ENCODE results near the gene GLI1. TPM values are rescaled to one million over a fixed set of nuclear protein-coding genes. Genes with fewer than 3 reads are reported as not detected.

Gene GLI1
- polyA plus RNA-seq, 1 donor, result 7.3 TPM

DNA sequence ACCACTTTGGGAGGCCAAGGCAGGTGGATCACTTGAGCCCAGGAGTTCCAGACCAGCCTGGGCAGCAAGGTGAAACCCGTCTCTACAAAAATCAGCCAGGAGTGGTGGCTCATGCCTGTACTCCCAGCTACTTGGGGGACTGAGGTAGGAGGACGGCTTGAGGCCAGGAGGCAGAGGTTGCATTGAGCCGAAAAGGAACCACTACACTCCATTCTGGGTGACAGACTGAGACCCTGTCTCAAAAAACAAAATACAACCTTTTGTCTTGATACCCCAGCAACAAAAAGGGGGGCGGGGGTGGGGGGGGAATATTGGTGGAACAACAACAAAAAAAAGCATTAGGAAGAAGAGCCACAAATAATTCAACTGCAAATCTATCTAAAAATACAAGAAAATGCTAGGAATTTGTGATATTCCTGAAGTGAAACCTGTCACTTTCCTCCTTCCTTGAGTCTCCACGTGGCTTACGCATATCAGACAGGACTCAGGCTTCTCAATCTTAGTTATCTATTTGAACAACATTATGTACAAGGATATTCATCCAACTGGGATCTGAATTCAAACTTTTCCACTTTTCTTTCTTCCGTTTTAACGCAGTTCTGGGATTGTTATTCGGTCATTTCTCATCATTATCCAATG, 30.0 kb upstream of the GLI1 start:
- Histone ChIP-seq H3K27me3 (ENCODE audit: control insufficient read depth, insufficient read depth, low read length) (no peaks in the 10 kb centered on the region), H3K9me3 (ENCODE audit: control insufficient read depth, low read depth, low read length) (no peaks in the 10 kb centered on the region), H3K27ac (ENCODE audit: low read length) (peak overlapping the region; percentile 94), H3K4me1 (ENCODE audit: control insufficient read depth, insufficient read depth, low read length) (peaks cover 13% of the 10 kb centered on the region), H3K36me3 (ENCODE audit: control insufficient read depth, insufficient read depth, low read length) (peaks cover 5% of the 10 kb centered on the region), H3K4me3 (ENCODE audit: low read length) (peak overlapping the region; percentile 59)
- WGBS (ENCODE audit: insufficient coverage, low lambda C conversion rate), result 16% methylated on average over 3 of the region's 9 CpGs
- peak in 1 of 2 donors; percentile 68 for DNase-seq

DNA sequence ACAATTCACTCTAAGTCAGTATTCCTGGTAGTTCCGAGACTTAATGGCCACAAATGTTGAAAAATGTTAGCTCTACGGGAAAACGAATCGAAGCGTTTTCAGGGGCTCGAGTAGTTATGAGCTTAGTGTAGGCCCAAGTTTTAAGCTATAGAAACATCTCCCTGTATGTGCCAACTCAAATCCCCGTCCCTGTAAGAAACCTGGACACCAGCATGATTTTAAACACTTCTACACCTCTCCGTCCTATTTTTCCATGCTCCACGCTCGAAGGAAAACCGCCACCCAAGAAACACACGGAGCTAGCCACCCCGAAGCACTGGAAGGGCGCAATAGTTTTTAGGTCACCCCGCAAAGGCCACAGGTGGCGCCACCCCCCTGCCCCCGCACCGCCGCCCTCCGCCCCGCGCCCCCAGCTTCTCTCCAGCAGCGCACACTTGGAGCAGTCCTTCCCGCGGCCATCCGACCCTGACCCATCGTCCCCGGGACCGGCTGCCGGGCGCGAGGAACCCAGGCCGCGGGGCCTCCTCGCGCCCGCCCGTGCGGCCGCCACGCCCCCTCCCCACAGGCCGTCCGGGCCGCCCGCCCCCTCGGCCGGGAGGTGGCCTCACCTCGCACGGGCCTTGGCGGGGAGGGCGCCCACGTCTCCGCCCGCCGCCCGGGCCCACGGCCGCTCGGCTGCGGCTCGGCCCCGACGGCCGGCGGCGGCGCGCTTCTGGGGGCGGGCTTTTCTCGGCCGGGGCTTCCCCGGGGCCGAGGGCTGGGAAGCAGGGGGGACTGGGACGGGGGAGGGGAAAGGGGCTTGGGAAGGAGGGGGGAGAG, 29.3 kb upstream of the GLI1 start:
- peak overlapping the region; percentile 69 for H3K4me3 ChIP-seq (ENCODE audit: low read length)
- WGBS (ENCODE audit: insufficient coverage, low lambda C conversion rate), result no CpG with 5 or more reads among the region's 74 CpGs
- H3K9me3 ChIP-seq (ENCODE audit: control insufficient read depth, low read depth, low read length), result no peaks in the 10 kb centered on the region
- H3K27me3 ChIP-seq (ENCODE audit: control insufficient read depth, insufficient read depth, low read length), result no peaks in the 10 kb centered on the region
- peaks cover 4% of the 10 kb centered on the region for H3K36me3 ChIP-seq (ENCODE audit: control insufficient read depth, insufficient read depth, low read length)
- peak in 1 of 2 donors; percentile 22 for DNase-seq
- H3K4me1 ChIP-seq (ENCODE audit: control insufficient read depth, insufficient read depth, low read length), result peaks cover 18% of the 10 kb centered on the region
- H3K27ac ChIP-seq (ENCODE audit: low read length), result peak overlapping the region; percentile 100

DNA sequence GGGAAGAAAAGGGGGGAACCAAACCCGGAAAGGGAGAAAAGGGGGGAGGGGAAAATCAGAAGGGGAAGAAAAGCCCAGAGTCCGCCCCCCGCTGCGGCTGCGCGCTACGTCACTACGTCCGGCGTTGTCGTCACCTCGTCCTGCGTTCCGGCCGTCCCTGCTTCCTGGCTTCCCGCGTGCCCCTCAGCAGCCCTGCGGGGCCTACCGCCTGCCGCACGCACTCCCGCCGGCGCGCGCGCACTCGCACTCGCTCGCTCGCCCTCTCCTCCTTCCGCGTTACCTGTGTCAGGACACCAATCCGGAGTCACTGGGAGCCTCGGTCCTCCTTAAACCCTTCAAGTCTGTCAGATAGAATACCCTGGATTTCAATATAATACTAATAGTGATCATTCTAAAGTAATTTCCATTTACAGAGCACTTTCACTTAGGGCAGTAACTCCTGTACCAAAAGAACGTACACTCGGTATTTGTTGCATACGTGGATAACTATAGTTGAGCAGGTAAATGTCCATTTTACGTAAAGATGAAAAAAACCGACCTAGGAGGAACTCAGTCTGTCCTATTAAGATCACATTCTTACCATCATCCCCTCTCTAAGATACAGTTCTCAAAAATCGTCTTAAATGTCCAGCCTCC, 28.5 kb upstream of the GLI1 start, which contains the start of gene R3HDM2:
Gene R3HDM2 (minus strand): TSS at position 113 of the 636 bp plus-strand sequence. CDS start 120,615 bp downstream, outside the sequence.
- no peaks in the 10 kb centered on the region for H3K9me3 ChIP-seq (ENCODE audit: control insufficient read depth, low read depth, low read length)
- no peaks in the 10 kb centered on the region for H3K36me3 ChIP-seq (ENCODE audit: control insufficient read depth, insufficient read depth, low read length)
- H3K4me3 ChIP-seq (ENCODE audit: low read length), result peak within 1 kb of the TSS; percentile 69
- H3K27ac ChIP-seq (ENCODE audit: low read length), result peak within 1 kb of the TSS; percentile 100
- WGBS (ENCODE audit: insufficient coverage, low lambda C conversion rate), result no CpG with 5 or more reads among the region's 41 CpGs
- DNase-seq, result peak; percentile 97 to 98
- H3K27me3 ChIP-seq (ENCODE audit: control insufficient read depth, insufficient read depth, low read length), result no peaks in the 10 kb centered on the region
- peaks cover 18% of the 10 kb centered on the region for H3K4me1 ChIP-seq (ENCODE audit: control insufficient read depth, insufficient read depth, low read length)

DNA sequence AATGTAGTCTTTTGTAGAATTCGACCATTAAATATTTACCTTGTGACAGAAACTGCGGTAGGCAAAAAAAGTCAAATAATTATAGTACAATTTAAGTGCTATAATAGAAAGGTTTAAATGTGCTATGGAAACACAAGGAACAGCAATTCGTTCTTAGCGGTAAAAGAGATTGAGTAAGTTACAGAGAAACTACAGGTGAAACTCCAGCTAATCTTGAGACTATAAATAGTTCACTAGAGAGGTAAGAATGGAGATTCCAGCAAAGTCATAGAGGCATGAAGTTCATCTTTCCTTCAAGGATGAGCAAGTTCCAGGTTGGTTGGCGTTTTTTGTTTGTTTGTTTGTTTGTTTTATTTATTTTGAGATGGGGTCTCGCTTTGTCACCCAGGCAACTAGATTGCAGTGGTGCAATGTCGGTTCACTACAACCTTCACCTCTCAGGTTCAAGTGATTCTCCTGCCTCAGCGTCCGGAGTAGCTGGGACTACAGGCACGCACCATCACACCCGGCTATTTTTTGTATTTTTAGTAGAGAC, 27.9 kb upstream of the GLI1 start:
- DNase-seq, result peak in 1 of 2 donors; percentile 72
- 34% methylated on average over 6 of the region's 11 CpGs for WGBS (ENCODE audit: insufficient coverage, low lambda C conversion rate)

DNA sequence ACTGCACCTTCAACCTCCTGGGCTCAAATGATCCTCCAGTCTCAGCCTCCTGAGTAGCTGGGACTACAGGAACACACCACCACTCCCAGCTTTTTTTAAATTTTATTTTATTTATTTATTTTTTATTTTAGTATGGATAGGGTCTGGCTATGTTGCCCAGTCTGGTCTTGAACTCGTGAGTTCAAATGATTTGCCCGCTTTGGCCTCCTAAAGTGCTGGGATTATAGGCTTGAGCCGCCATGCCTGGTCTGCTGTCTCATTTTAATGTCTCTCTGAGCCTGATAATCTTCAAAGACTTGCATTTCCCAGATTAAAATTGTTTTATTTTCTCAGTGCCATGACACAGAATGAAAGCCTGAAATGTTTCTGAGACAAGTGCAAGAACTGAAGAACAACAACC, 26.2 kb upstream of the GLI1 start:
- 100% methylated on average over 3 of the region's 3 CpGs for WGBS (ENCODE audit: insufficient coverage, low lambda C conversion rate)
- H3K27me3 ChIP-seq (ENCODE audit: control insufficient read depth, insufficient read depth, low read length), result no peaks in the 10 kb centered on the region
- no peak overlapping the region for H3K4me3 ChIP-seq (ENCODE audit: low read length)
- DNase-seq, result no peak
- peaks cover 18% of the 10 kb centered on the region for H3K4me1 ChIP-seq (ENCODE audit: control insufficient read depth, insufficient read depth, low read length)
- H3K27ac ChIP-seq (ENCODE audit: low read length), result no peak overlapping the region
- H3K9me3 ChIP-seq (ENCODE audit: control insufficient read depth, low read depth, low read length), result no peaks in the 10 kb centered on the region
- no peaks in the 10 kb centered on the region for H3K36me3 ChIP-seq (ENCODE audit: control insufficient read depth, insufficient read depth, low read length)

More for the DNA sequence above, 27.9 kb upstream of the GLI1 start:
- Histone ChIP-seq H3K27ac (ENCODE audit: low read length) (peak overlapping the region; percentile 100), H3K4me1 (ENCODE audit: control insufficient read depth, insufficient read depth, low read length) (peaks cover 18% of the 10 kb centered on the region), H3K9me3 (ENCODE audit: control insufficient read depth, low read depth, low read length) (no peaks in the 10 kb centered on the region), H3K27me3 (ENCODE audit: control insufficient read depth, insufficient read depth, low read length) (no peaks in the 10 kb centered on the region), H3K4me3 (ENCODE audit: low read length) (peak overlapping the region; percentile 69), H3K36me3 (ENCODE audit: control insufficient read depth, insufficient read depth, low read length) (no peaks in the 10 kb centered on the region)

DNA sequence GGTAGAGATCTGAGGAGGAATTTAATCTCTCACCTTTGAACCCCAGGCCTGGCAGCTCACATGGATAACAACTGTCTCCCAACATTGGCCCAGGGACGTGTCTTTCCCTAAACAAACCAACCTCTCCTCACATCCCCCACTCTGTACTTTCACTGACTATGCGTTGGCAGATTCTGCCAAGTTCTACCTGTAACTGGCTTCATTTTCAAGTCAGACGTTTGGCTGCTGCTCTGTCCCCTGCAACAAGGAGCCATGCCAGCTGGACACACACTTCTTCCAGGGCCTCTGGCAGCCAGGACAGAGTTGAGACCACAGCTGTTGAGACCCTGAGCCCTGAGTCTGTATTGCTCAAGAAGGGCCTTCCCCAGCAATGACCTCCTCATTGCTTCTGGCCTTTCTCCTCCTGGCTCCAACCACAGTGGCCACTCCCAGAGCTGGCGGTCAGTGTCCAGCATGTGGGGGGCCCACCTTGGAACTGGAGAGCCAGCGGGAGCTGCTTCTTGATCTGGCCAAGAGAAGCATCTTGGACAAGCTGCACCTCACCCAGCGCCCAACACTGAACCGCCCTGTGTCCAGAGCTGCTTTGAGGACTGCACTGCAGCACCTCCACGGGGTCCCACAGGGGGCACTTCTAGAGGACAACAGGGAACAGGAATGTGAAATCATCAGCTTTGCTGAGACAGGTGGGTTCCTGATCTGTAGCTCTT, 24.9 kb upstream of the GLI1 start, which contains the start of gene INHBC:
Gene INHBC (plus strand): TSS at position 268 of the 707 bp plus-strand sequence. CDS start 103 bp downstream, at position 371.
- peaks cover 15% of the 10 kb centered on the region for H3K4me1 ChIP-seq (ENCODE audit: control insufficient read depth, insufficient read depth, low read length)
- peak in 1 of 2 donors; percentile 40 for DNase-seq
- H3K27ac ChIP-seq (ENCODE audit: low read length), result no peak within 1 kb of the TSS
- no peaks in the 10 kb centered on the region for H3K9me3 ChIP-seq (ENCODE audit: control insufficient read depth, low read depth, low read length)
- no peaks in the 10 kb centered on the region for H3K27me3 ChIP-seq (ENCODE audit: control insufficient read depth, insufficient read depth, low read length)
- WGBS (ENCODE audit: insufficient coverage, low lambda C conversion rate), result no CpG with 5 or more reads among the region's 8 CpGs
- no peak within 1 kb of the TSS for H3K4me3 ChIP-seq (ENCODE audit: low read length)
- H3K36me3 ChIP-seq (ENCODE audit: control insufficient read depth, insufficient read depth, low read length), result no peaks in the 10 kb centered on the region

DNA sequence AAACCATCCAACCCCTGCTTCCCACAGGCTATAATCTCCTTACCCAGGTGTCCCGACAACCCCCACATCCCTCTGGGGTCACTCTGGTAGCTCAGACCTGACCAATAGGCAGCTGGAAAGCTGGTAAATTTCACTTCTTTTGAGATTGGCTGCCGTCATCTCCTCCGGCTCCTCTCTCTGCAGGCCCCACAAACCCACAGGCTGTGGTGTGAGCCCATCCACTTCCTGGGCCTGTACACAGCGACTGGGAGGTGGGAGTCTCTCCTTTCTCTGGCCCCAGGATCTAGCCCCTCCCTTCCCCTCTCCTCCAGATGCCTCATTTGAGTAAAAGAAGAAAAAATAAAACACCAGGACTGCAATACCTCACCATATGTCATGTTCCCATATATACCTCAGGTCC, 24.3 kb upstream of the GLI1 start:
- WGBS (ENCODE audit: insufficient coverage, low lambda C conversion rate), result no CpG with 5 or more reads among the region's 4 CpGs
- H3K4me1 ChIP-seq (ENCODE audit: control insufficient read depth, insufficient read depth, low read length), result peaks cover 15% of the 10 kb centered on the region
- H3K27ac ChIP-seq (ENCODE audit: low read length), result no peak overlapping the region
- DNase-seq, result no peak
- H3K36me3 ChIP-seq (ENCODE audit: control insufficient read depth, insufficient read depth, low read length), result no peaks in the 10 kb centered on the region
- no peak overlapping the region for H3K4me3 ChIP-seq (ENCODE audit: low read length)
- no peaks in the 10 kb centered on the region for H3K9me3 ChIP-seq (ENCODE audit: control insufficient read depth, low read depth, low read length)
- H3K27me3 ChIP-seq (ENCODE audit: control insufficient read depth, insufficient read depth, low read length), result no peaks in the 10 kb centered on the region

DNA sequence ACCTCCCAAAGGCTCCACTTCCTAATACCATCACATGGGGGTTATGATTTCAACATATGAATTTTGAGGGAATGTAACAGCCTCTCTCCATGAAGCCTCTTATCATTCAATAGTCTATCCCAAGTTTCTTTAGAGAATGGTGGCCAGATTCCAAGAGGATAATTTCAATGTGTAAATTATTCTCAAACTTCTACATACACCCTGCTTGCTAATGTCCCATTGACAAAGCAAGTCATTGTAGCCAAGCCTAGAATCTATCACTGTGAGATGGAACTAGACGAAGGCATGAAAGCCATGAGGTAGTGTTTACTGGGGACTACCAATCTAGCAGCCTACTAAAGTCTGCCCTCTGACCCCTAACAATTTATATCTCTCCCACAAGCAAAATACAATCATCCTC, 21.2 kb upstream of the GLI1 start:
- no CpG with 5 or more reads among the region's 1 CpG for WGBS (ENCODE audit: insufficient coverage, low lambda C conversion rate)
- Histone ChIP-seq H3K4me1 (ENCODE audit: control insufficient read depth, insufficient read depth, low read length) (peaks cover 11% of the 10 kb centered on the region), H3K27me3 (ENCODE audit: control insufficient read depth, insufficient read depth, low read length) (no peaks in the 10 kb centered on the region), H3K4me3 (ENCODE audit: low read length) (no peak overlapping the region), H3K9me3 (ENCODE audit: control insufficient read depth, low read depth, low read length) (no peaks in the 10 kb centered on the region), H3K27ac (ENCODE audit: low read length) (no peak overlapping the region), H3K36me3 (ENCODE audit: control insufficient read depth, insufficient read depth, low read length) (no peaks in the 10 kb centered on the region)
- no peak for DNase-seq

DNA sequence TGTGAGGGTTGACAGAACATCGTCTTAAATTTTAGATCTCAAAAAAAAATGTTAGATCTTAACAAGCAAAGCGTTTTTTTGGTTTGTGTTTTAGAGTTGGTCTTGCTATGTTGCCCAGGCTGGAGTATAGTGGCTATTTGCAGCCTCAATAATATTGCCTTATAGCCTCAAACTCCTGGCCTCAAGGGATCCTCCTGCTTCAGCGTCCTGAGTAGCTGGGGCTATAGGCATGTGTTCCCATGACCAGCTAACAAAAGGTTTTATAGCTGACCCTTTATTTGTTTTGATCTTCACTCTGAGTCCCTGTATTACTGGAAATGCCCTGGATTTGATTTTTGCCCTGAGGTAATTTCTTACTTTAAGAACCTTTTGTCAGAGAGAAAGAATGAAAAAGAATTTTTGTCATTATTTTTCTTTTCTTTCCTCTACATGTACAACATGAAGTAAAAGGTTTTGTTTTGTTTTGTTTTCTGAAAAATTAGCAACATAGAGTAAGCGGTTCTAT, 19.8 kb upstream of the GLI1 start:
- no peaks in the 10 kb centered on the region for H3K9me3 ChIP-seq (ENCODE audit: control insufficient read depth, low read depth, low read length)
- H3K4me1 ChIP-seq (ENCODE audit: control insufficient read depth, insufficient read depth, low read length), result peaks cover 3% of the 10 kb centered on the region
- H3K27me3 ChIP-seq (ENCODE audit: control insufficient read depth, insufficient read depth, low read length), result no peaks in the 10 kb centered on the region
- H3K27ac ChIP-seq (ENCODE audit: low read length), result no peak overlapping the region
- DNase-seq, result no peak
- no peak overlapping the region for H3K4me3 ChIP-seq (ENCODE audit: low read length)
- WGBS (ENCODE audit: insufficient coverage, low lambda C conversion rate), result 86% methylated on average over 1 of the region's 4 CpGs
- H3K36me3 ChIP-seq (ENCODE audit: control insufficient read depth, insufficient read depth, low read length), result no peaks in the 10 kb centered on the region
